Activated naive CD4-positive, alpha-beta T cell treated with anti-CD3 and anti-CD28 coated beads, Interleukin-2, amount 10 ng/mL, durations not matched to agents 7 days and 5 days (primary cell): ENCODE measurements around the gene SLC31A2.
A peak's percentile ranks its signal among the peaks of the same experiment; 100 is the strongest.
"Not testable (repeated sequence)": the region's sequence is repeated elsewhere in the genome, so short reads cannot be mapped to it uniquely, and the experiment has no call there.

Experiments used
- CTCF ChIA-PET: fragments of 350-600 bp; sonication (Branson Sonifier 250); formaldehyde crosslinking; loops from one replicate; lab custom pipeline; 2021; ENCODE audit warnings: antibody characterized with exemption; lab: Charles Lee
- DNase-seq: peaks from one replicate; pipeline ENCODE4 v3.0.0-alpha.2; 2020
- H3K27ac Mint-ChIP-seq: one replicate; pipeline ENCODE4 v1.8.0; 2021; ENCODE audit warnings: mild to moderate bottlenecking, moderate library complexity, mixed read lengths
- H3K27me3 Mint-ChIP-seq: one replicate; pipeline ENCODE4 v1.8.0; 2021; ENCODE audit warnings: mild to moderate bottlenecking, mixed read lengths
- H3K36me3 Mint-ChIP-seq: one replicate; pipeline ENCODE4 v1.8.0; 2021; ENCODE audit warnings: mixed read lengths
- H3K4me1 Mint-ChIP-seq: one replicate; pipeline ENCODE4 v1.8.0; 2021; ENCODE audit warnings: mixed read lengths
- H3K4me3 Mint-ChIP-seq: one replicate; pipeline ENCODE4 v1.8.0; 2021; ENCODE audit warnings: mild to moderate bottlenecking, moderate library complexity, mixed read lengths
- H3K9me3 Mint-ChIP-seq: one replicate; pipeline ENCODE4 v1.8.0; 2021; ENCODE audit warnings: mixed read lengths

Gene SLC31A2

GRCh38 chr9:113139225-113139829, 11.5 kb upstream of the SLC31A2 start:
- no peak overlapping the region for H3K4me3 Mint-ChIP-seq
- peaks cover 17% of the 10 kb centered on the region for H3K27me3 Mint-ChIP-seq
- H3K36me3 Mint-ChIP-seq: no peaks in the 10 kb centered on the region
- H3K4me1 Mint-ChIP-seq: no peaks in the 10 kb centered on the region
- DNase-seq: no peak
- H3K9me3 Mint-ChIP-seq: peaks cover 3% of the 10 kb centered on the region
- H3K27ac Mint-ChIP-seq: no peak overlapping the region
- CTCF ChIA-PET: interaction anchor here (1.5 to 1.6 kb wide), 2 partner anchors 9 to 27 kb away, joined by 3 read pairs; no protein-coding TSS in a partner anchor

DNA sequence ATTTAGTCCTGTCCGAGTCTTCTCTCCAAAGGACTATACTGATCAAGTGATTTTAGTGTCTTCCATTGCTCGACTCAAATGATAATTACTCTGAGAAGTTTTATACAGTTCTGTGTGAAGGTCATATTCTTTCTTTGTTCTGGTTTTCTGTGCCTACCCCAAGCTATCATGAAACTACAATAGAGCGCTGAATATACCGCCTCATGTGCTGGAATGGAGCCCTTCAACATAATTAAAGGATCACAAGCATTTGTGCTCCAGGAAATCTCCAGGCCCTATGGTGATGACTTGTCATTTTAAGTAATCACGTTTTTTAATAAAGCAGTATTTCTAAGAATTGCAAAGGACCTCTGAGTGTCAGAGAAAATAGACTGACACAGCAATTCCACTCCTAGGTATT, 10.9 kb upstream of the SLC31A2 start:
- Mint-ChIP-seq H3K27ac (no peak overlapping the region), H3K4me3 (no peak overlapping the region), H3K27me3 (peaks cover 24% of the 10 kb centered on the region), H3K36me3 (no peaks in the 10 kb centered on the region), H3K4me1 (no peaks in the 10 kb centered on the region), H3K9me3 (peaks cover 3% of the 10 kb centered on the region)
- DNase-seq: no peak
- CTCF ChIA-PET: interaction anchor here (1.5 kb wide), 1 partner anchor 28 kb away, joined by 3 read pairs; no protein-coding TSS in a partner anchor

- not testable (repeated sequence) for H3K4me1 Mint-ChIP-seq, H3K9me3 Mint-ChIP-seq, H3K4me3 Mint-ChIP-seq, DNase-seq, H3K27ac Mint-ChIP-seq, H3K36me3 Mint-ChIP-seq
- CTCF ChIA-PET: interaction anchor here (1.5 kb wide), 1 partner anchor 29 kb away, joined by 3 read pairs; no protein-coding TSS in a partner anchor
- H3K27me3 Mint-ChIP-seq: peaks cover 32% of the 10 kb centered on the region
These were observed 9.9 kb upstream of the SLC31A2 start for GRCh38 chr9:113140896-113141295.

DNA sequence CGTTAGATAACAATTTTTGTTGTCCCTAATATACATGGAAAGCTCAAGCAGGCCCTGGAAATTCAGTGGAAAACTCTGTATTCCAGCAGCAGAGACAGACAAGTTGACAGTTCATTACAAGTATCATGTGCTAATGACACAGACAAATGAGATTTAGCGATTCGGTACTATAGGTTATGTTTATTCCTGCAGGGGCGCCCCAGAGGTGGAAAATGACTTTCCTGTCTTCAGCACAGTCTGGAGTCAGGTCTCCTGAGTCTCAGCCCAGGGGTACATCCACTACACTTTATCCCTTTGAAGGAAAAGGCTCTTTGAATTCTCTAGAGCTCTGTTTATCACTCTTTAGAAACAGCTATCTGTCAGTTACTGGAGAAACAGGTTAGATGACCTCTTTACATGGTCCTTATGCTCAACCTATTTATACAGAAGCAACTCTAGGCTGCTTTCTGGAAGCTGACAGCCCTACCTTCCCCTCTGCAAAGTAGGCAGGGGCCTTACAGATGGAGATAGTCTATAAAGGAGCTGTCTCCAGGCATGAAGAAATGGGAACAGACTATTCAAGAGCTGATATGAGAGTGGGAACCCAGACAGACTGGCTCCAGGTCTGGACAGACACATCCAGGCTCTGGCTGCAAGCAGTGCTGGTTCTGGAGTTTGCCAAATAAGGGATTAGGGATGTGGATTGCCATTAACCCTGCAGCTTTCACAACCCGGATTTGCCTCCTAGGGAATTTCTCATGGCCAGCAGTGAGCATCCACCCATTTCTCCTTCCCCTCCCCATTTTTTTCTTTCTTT, 7.2 kb upstream of the SLC31A2 start:
- no peak overlapping the region for H3K4me3 Mint-ChIP-seq
- DNase-seq: no peak
- no peaks in the 10 kb centered on the region for H3K36me3 Mint-ChIP-seq
- H3K4me1 Mint-ChIP-seq: no peaks in the 10 kb centered on the region
- H3K9me3 Mint-ChIP-seq: peaks cover 3% of the 10 kb centered on the region
- CTCF ChIA-PET: no interaction called here
- peaks cover 37% of the 10 kb centered on the region for H3K27me3 Mint-ChIP-seq
- no peak overlapping the region for H3K27ac Mint-ChIP-seq

- CTCF ChIA-PET: no interaction called here
- Mint-ChIP-seq H3K4me3 (no peak overlapping the region), H3K27me3 (peaks cover 50% of the 10 kb centered on the region), H3K4me1 (peaks cover 14% of the 10 kb centered on the region), H3K36me3 (peaks cover 2% of the 10 kb centered on the region), H3K9me3 (no peaks in the 10 kb centered on the region), H3K27ac (no peak overlapping the region)
- DNase-seq: no peak
These were observed 2.5 kb upstream of the SLC31A2 start for GRCh38 chr9:113148372-113148705.

DNA sequence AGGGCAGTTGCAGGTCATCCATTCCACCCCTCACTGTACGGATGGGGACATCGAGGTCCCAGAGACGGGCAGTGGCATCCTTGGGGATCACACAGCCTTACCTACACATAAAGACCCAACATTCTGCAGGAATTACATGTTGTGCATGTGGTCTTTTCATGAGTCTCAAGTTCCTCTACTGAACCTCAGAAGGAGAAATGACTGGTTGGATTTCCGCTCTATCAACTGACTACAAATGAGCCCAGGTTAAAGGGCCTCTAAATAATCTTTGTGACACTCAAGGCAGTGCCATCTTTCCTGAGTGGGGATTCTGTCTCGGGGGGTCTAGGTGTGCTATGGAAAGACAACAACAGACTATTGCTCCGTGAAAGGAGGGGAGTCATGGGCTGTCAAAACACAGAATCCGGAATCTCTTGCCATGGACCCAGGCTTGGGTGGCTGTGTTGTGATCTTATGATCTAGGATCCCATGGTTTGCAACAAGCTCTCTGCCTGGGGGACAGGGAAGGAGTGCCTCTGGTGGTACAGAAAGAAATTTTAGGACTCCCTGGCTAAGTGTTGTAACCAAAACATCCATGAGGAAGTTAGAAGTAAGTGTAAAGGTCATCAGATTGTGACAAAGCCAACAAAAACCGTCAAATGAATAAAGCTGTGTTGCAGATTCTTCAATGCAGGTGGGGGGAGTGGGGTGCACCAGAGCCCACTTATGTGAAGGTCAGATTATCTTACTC, 1.9 kb upstream of the SLC31A2 start:
- no peak overlapping the region for H3K27ac Mint-ChIP-seq
- CTCF ChIA-PET: interaction anchor here (3.5 kb wide), 1 partner anchor 37 kb away, joined by 19 read pairs; no protein-coding TSS in a partner anchor
- H3K4me1 Mint-ChIP-seq: peaks cover 14% of the 10 kb centered on the region
- no peak for DNase-seq
- peaks cover 2% of the 10 kb centered on the region for H3K36me3 Mint-ChIP-seq
- no peak overlapping the region for H3K4me3 Mint-ChIP-seq
- no peaks in the 10 kb centered on the region for H3K9me3 Mint-ChIP-seq
- peaks cover 44% of the 10 kb centered on the region for H3K27me3 Mint-ChIP-seq

- H3K27ac Mint-ChIP-seq, H3K36me3 Mint-ChIP-seq, H3K4me3 Mint-ChIP-seq, H3K9me3 Mint-ChIP-seq, DNase-seq: not testable (repeated sequence)
- CTCF ChIA-PET: interaction anchor here (0.8 to 3.5 kb wide), 2 partner anchors 37 to 479 kb away, joined by 3 to 19 read pairs; no protein-coding TSS in a partner anchor
- peaks cover 14% of the 10 kb centered on the region for H3K4me1 Mint-ChIP-seq
- H3K27me3 Mint-ChIP-seq: peaks cover 37% of the 10 kb centered on the region
These were observed 1.2 kb upstream of the SLC31A2 start for GRCh38 chr9:113149561-113149960.

DNA sequence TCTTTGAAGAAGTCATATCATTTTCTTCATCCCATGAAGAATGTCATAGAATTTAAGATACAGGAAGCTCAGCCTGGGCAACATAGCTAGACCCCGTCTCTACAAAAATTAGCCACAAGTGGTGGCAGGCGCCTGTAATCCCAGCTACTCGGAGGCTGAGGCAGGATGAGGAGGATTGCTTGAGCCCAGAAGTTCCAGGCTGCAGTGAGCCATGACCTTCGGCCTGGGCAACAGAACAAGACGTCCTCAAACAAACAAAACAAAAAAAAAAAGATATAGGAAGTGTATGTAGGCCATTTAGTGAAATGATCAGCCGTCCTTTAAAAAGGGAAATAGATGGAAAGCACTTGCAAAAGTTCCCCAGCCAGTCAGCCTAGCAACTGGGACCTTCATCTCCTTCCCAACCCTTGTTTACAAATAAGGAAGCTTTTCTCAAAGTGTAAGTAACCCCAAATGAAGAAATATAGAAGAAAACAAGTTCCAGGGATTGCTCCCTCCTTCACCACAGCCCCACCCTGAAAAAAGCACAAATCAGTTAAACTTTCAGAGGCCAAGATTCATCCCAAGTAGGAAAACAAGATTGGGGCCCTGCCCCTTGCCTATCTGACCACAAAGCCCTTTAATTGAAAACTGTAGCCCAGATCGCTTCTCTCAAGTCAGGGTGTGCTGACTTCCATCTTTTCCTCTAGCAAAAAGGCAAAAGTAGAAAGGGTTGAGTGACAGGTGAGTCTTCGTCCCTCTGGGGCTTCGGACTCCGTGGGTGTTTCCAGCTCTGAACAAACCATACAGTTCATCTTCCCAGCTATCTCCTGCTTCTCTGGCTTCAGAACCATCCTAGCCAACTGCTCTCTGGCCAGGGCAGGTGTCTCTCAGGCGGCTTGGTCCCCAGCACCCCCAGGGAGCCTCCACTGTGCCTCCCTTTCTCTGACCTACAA, 1.2 kb downstream of the SLC31A2 start:
- Mint-ChIP-seq H3K9me3 (no peaks in the 10 kb centered on the region), H3K27ac (peak overlapping the region; percentile 42), H3K27me3 (peaks cover 20% of the 10 kb centered on the region), H3K4me1 (peaks cover 34% of the 10 kb centered on the region), H3K4me3 (peak overlapping the region; percentile 76), H3K36me3 (peaks cover 4% of the 10 kb centered on the region)
- no peak for DNase-seq
- CTCF ChIA-PET: interaction anchor here (0.7 to 3.5 kb wide), 5 partner anchors 26 to 123 kb away, joined by 3 to 19 read pairs (median 4); partner anchors contain the start of genes CDC26 and PRPF4

DNA sequence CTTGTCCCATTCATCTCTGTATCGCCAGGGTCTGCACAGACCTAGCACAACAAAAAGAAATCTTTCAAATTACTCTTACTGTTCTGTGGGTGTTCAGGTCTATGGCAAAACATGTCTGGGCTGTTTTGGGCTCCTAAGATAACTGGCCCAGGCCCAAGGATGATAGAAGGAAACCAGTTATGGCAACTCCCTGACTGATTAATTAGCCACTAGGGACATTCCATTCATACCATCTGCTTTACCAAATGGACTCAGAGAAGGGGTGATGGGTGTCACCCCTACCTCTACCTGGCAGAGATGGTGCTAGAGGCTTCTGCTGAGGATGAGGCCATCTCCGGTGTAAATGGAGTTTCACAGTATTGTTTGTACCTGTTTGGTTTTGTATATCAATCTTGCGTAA, 1.9 kb downstream of the SLC31A2 start:
- DNase-seq: no peak
- Mint-ChIP-seq H3K27ac (no peak overlapping the region), H3K36me3 (peaks cover 4% of the 10 kb centered on the region), H3K9me3 (no peaks in the 10 kb centered on the region), H3K4me1 (peaks cover 36% of the 10 kb centered on the region), H3K4me3 (peak overlapping the region; percentile 76), H3K27me3 (peaks cover 13% of the 10 kb centered on the region)
- CTCF ChIA-PET: no interaction called here

DNA sequence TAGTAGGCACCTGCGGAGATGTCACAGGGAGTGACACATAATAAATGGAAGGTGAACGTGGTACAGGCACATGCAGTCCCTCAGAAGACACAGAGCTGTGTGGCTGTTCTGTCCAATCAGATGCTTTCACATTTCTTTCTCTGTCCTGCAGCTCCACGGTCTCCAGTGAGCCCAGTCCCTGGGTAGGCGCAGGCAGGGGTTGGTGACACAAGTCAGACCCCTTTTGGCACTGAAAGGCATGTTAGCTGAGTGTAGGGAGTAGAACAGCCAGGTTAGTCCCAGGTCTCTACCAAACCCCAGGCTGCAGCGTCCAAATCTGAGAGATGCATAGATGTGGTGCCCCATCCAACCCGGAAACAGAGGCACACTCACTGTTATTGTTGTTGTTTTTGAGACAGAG, 2.8 kb downstream of the SLC31A2 start:
- Mint-ChIP-seq H3K27me3 (peaks cover 13% of the 10 kb centered on the region), H3K4me3 (no peak overlapping the region), H3K4me1 (peaks cover 36% of the 10 kb centered on the region), H3K27ac (no peak overlapping the region), H3K9me3 (no peaks in the 10 kb centered on the region), H3K36me3 (peaks cover 9% of the 10 kb centered on the region)
- CTCF ChIA-PET: no interaction called here
- DNase-seq: no peak

GRCh38 chr9:113154471-113154870, 3.7 kb downstream of the SLC31A2 start:
- Mint-ChIP-seq H3K27ac (no peak overlapping the region), H3K4me1 (peaks cover 36% of the 10 kb centered on the region), H3K36me3 (peaks cover 14% of the 10 kb centered on the region), H3K27me3 (peaks cover 13% of the 10 kb centered on the region), H3K4me3 (no peak overlapping the region), H3K9me3 (no peaks in the 10 kb centered on the region)
- CTCF ChIA-PET: interaction anchor here (2.6 kb wide), 1 partner anchor 42 kb away, joined by 9 read pairs; no protein-coding TSS in a partner anchor
- DNase-seq: no peak

GRCh38 chr9:113154946-113155345, 4.1 kb downstream of the SLC31A2 start:
- Mint-ChIP-seq H3K27me3 (peaks cover 13% of the 10 kb centered on the region), H3K36me3 (peaks cover 14% of the 10 kb centered on the region), H3K4me3 (no peak overlapping the region), H3K4me1 (peaks cover 36% of the 10 kb centered on the region), H3K27ac (no peak overlapping the region), H3K9me3 (no peaks in the 10 kb centered on the region)
- DNase-seq: no peak
- CTCF ChIA-PET: interaction anchor here (2.6 kb wide), 1 partner anchor 43 kb away, joined by 9 read pairs; no protein-coding TSS in a partner anchor

DNA sequence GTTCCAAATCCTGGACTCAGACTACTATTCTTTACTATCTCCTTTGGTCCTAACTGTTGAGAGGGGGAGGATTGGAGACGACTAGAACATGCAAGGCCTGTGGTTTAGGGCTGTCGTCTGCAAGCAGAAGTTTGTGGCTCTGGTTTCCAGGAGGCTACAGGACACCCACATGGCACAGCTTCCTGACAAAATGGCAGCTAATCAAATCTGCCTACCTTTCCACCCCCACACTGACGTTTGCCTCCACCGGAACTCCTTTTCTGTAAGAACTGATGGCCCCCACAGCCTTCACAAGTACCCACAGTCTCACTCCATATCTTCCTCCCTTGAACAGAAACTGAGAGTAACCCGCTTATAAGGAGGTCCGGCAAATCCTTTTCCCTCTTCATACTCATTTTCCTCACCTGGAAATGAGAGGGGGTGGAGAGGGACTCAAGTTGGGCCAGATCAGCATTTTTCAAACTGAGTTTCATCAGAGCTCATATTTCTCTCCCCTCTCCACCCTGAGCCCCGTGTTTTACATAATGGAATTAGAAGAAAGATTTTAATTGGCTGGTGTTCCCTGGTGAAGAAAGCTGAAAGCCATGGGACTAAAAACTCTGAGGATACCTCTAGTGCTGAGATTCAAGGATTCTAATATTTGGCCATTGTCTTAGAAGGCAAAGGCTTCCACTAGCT, 5.2 kb downstream of the SLC31A2 start:
- peak; percentile 57 for DNase-seq

More for the DNA sequence above, 5.2 kb downstream of the SLC31A2 start:
- Mint-ChIP-seq H3K36me3 (peaks cover 17% of the 10 kb centered on the region), H3K4me1 (peaks cover 36% of the 10 kb centered on the region), H3K9me3 (no peaks in the 10 kb centered on the region), H3K27me3 (peaks cover 13% of the 10 kb centered on the region), H3K27ac (peak overlapping the region; percentile 24), H3K4me3 (no peak overlapping the region)
- CTCF ChIA-PET: interaction anchor here (0.9 to 2.6 kb wide), 4 partner anchors 41 to 117 kb away, joined by 3 to 9 read pairs (median 4); no protein-coding TSS in a partner anchor
